Hepatic stellate cell (primary cell): Measurements from ENCODE around the gene GSE1.

Experiments
- DNase-seq: peaks from one replicate; pipeline ENCODE4 v3.0.0; 2011; ENCODE audit warnings: low spot score

GSE1 gene

GRCh38 chr16:85574672-85575475, 38.2 kb upstream of the GSE1 start:
- peak; percentile 43 for DNase-seq

GRCh38 chr16:85575920-85576319, 37.2 kb upstream of the GSE1 start:
- DNase-seq, result no peak

DNA sequence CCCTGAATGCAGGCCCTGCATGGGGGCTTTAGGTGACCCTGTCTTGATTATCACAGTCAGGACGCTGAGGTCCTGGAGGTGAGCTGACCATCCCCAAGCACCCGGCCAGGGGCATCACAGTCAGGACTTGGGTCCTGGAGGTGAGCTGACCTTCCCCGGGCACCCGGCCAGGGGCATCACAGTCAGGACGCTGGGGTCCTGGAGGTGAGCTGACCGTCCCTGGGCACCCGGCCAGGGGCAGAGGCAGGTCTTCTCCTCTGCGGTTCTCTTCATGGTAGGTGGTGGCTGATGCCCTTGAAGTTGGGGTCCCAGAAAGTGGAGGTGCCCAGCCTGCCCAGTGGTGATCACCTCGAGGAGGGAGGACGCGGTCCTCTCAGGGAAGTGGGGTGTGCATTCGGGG, 36.2 kb upstream of the GSE1 start:
- DNase-seq, result no peak

DNA sequence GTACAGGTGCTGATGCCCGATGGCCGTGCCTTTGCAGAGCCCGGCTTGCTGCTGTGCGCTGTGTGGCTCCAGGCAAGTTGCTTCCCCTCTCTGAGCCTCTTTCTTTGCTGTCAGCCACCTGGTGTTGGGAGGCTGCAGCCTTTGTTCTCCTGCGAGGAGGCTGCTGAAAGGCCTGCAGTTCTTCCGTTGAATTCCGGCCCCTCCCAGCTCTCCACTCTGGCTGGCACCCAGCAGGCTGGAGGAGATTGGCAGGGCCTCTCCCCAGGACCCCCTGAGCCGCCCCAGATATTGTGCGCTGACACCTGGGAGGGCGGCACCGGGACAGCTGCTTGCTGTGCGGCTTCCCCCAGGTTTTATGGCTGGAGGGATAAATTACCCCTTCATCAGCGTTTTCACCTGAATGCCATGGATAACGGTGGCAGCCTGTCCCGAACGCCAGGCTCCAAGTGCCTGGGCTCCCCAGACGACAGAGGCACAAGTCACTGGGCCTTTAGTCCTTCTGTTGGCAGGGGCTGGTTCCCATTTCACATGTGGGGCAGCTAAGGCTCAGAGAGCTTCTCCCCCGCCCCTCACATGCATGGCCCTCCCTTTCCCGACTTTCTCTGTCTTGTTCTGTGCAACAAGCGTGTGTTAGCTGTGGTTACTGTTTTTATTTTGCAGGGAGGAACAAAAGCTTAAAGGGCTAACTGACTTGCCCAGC, 35.1 kb upstream of the GSE1 start:
- no peak for DNase-seq

- DNase-seq, result no peak
Measured at GRCh38 chr16:85578599-85578948, 34.5 kb upstream of the GSE1 start.

DNA sequence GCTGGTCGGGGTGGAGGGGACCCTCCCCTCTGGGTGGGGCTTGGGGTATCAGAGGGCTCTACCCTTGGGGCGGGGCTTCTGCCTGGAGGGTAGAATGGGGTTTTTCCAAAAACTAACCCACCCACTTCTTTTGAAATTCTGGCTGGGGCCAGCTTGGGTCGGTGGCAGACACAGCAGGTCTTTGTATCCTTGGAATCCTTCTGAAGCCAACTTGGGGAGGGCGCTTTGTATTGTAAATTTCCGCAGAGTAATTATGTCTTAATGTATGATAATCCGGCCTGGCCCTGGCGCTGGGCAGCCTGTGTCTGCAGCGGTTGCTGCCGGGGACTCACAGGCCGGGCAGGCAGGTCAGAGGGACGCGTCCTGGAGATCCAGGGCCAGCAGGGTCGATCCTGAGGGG, 33.9 kb upstream of the GSE1 start:
- no peak for DNase-seq

GRCh38 chr16:85579923-85580580, 33.1 kb upstream of the GSE1 start:
- DNase-seq, result no peak

GRCh38 chr16:85580684-85581083, 32.4 kb upstream of the GSE1 start:
- no peak for DNase-seq

GRCh38 chr16:85582229-85582991, 30.7 kb upstream of the GSE1 start:
- DNase-seq, result no peak

- DNase-seq, result no peak
Measured at GRCh38 chr16:85583491-85584181, 29.5 kb upstream of the GSE1 start.

GRCh38 chr16:85584267-85584666, 28.9 kb upstream of the GSE1 start:
- DNase-seq, result no peak

DNA sequence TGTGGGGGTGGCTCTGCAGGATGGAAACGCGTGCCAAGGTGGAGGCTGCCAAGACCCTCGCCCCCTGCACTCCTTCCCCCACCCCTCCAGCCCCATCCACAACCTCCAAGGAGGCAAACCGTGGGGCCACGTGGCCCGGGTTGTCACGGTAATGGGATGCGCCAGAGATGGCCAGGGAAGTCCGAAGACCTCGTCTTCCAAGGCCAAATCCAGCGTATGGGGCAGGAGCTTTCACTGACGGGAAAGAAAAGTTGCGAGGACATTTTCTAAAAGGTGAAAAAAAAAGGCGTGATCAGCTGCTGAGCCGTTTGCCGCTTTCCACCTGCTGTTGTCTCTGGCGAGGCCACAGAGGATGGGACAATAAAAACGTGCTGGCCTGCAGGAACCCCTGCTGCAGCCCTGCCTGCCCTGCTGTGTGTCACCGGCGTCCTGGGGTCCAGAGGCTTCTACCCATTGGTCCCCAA, 28.3 kb upstream of the GSE1 start:
- DNase-seq, result no peak

- DNase-seq, result no peak
Measured at GRCh38 chr16:85585711-85586110, 27.4 kb upstream of the GSE1 start.

DNA sequence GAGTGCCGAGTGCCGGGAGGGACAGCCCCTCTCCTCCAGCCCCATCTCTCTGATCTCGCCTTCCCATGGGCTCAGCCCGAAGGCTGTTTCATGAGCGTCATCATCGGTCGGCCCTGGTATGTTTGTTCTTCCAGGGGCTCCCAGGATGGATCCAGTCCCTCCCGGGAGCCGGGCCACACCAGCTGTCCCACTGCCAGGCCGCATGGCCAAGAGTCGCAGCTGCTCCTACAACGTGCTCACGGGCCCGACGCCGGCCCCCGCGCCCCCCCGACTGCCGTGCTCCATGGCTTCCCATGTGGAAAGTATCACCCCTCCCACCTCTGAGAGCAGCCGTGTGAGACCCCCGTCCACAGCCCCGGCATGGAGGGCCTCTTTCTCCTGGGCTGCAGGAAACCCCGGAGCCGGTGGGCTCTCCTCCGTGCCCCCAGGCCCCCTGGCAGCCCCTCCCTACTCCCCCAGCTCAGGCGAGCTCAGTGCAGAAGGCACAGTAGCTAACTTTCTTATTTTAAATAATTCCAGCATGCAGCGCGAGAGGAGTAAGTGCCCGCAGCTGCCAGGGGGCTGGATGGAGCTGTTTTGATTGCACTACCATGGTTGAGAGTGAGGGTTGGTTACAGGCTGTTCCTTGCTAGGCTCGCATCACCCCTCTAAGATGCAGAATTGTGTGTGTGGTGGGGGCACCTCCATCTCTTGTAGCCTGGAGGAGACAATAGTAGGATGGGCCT, 26.6 kb upstream of the GSE1 start:
- no peak for DNase-seq

DNA sequence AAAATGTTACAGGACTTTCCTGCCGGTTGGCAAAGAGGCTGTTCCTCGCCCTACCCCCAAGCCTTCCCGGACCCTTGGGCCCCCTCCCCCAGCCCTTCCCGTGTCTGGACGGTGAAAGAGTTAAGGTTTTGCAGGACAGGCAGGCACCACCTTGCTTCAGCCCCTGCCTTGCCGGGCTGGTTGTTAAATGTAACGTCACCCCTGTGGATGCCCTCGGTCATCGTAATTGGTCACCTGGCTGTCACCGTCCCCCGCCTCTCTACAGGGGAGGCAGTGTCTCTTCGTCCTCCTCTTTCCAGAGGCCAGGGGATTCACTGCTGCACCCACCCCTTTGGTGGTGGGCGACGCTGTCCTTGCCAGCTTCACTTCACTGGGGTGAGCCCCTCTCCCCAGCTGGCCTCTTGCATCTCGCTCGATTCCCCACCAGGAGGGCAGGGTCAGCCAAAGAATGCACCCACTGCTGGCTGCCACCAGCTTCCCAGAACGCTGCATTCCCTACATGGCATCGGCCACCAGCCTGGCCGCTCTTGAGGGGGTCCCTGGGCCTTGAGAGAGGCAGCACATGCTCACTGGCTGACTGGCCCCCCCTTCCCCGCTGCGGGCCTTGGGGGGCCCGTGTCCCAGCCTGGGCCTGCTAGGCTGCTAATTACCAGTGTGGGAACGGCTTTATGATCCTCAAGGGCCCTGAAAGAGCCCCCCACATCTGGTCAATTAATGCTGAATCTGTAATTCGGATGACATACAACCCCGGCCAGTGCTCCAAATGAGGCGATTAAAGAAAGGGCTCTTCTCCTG, 25.2 kb upstream of the GSE1 start:
- no peak for DNase-seq

DNA sequence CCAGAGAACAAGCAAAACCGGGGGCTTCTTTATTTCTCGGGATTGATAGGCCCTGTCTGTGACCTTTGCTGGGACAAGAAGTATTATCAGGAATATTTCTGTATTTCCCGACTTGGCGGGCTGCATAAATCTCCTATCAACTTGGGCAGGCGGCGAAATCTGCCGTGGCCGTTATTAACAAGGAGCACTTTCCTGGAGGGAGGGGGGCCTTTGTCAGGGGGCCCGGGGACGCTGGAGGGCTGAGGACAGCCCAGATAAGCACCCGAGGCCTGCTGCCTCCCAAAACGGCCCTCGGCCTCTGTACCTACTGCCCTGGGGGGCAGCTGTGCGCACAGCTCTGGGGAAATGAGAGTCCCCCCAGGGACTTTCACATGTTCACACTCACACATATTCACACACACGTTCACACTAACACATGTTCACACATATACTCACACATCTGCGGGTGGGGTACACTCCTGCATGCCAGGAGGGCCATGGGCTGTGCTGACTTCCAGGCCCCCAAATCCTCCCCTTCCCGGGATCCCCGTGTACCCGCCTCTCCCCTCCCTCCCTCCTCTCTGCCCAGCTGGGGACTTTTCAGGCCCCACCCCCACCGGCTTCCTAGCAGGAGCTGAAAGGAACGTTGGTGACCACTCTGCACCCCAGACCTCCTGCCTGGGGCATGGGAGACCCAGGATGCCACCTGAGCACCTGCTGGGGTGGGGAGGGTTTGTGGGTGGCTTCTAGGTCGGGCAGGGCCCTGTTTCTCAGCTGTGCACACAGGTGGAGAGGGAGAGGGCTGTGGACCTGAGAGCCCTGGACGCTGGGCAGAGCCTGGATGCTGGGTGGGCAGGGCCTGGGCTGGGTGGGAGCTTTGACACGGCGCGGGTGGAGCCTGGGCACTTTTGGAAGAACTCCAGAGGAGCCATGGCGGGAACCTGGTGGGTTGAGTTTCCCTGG, 24.3 kb upstream of the GSE1 start:
- DNase-seq, result no peak

GRCh38 chr16:85589688-85590505, 23.2 kb upstream of the GSE1 start:
- DNase-seq, result no peak

DNA sequence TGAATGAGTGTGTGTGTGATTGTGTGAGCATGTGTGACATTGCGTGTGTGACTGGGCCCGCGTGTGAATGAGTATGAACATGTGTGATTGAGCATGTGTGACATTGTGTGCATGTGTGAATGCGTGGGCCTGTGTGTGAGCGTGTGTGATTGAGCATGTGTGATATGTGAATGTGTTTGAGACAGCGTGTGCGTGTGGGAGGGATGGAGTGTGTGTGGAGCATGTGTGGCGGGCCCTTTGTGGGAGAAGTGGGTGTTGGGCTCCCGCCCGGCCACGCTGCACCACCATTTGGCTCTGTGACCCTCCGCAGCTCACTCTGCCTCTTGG, 22.7 kb upstream of the GSE1 start:
- no peak for DNase-seq
